HG03139 (cell line): ENCODE measurements around the gene MACF1.
"Not testable (repeated sequence)": the region's sequence is repeated elsewhere in the genome, so short reads cannot be mapped to it uniquely, and the experiment has no call there.

Source experiments
- ATAC-seq: cut with Tn5 transposase; IDR thresholded peaks from one replicate; pipeline ENCODE4 v1.9.1; 2021; ENCODE audit not compliant: unreplicated experiment

Gene MACF1

DNA sequence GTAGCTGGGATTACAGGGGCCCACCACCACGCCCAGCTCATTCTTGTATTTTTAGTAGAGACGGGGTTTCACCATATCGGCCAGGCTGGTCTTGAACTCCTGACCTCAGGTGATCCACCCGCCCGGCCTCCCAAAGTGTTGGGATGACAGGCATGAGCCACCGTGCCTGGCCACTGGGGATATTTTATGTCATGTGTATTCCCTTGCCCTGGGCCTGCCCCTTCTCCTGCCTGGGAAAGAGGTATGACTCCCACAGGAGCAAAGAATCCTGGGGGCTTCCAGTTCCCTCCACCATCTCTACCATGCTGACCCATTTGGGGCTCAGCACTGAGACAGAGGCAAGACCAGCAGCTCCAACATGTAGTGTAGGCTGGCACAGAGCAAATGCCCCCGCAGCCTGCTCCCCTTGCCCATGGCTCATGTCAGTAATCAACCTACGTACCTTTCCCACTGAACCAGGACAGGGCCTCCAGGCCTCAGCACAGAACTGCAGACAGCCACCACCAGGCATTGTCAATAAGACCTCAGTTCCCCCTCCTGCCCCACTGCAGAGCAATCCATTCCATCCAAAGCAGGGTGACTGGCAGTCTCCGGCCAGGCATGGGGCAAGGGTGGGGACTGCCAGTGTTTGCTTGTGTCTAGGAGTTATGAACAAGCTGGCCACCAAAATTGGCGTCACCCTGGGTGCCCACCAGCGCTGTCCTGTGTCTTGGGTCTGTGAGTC lies 322.1 kb downstream of the MACF1 start:
- ATAC-seq = no peak

DNA sequence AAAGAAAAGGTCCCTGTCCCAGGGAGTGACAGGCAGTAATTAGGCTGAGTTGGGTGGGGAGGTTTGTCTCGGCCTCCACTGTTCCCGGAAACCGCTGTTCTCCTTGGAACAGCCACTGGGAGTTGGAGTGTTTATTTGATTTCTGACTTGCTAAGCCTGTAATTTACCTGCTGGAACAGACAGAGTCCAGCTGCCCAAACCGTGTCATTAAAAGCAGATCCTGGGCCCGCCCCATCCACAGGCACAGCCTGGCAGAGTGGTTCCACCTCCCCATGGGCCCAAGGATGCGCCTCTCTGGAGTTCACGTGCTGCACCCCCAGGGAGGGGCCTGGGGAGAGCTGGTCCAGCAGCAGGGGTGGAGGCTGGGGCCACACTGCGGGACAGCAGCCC lies 322.7 kb downstream of the MACF1 start:
- not testable (repeated sequence) for ATAC-seq

DNA sequence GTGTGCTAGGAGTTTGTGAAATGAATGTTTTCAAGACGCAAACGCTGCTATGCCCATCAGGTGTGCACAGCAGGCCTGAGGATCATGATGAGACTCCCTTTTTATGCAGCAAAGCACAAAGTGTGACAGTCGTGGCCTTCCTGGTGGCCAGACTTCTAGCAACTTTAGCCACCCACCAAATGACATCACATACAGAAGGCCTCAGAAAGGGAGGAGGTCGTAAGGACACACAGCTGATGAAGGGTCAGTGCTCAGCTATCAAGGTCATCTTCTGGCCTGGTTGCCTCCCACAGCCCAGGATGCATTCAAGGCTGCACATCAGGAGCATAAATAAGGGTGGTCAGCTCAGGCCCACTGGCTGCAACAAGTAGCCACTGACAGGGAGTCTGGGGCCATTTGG lies 323.6 kb downstream of the MACF1 start:
- ATAC-seq = no peak

DNA sequence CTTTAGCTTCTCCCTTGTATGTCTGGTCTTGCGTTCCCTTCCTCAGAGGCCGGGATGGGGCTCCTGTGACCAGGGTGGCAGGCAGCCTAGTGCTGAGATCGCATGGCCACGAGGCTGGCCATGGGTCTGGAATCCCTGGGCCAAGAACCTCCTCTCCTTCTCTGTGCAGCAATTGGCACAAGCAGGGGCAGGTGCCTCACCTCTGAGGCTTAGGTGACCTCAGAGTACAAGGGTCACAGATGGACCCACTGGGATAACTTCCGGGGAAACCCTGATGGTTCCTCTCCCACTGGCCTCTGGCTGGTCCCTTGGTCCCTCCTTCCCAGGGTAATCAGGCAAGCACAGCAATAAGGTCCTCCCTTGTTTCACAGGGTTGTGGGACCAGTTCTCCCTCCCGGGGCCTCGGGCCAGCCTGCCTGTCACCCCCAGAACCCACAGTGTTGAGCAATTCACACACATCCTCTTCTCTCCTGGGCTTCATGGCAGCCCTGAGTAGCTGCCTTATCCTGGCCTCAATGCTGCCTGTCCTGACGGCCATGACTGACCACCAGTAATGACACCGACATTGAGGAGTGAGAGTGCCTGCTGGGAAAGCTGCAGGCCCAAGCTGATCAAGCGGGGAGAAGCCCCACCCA lies 325.5 kb downstream of the MACF1 start:
- ATAC-seq = no peak

DNA sequence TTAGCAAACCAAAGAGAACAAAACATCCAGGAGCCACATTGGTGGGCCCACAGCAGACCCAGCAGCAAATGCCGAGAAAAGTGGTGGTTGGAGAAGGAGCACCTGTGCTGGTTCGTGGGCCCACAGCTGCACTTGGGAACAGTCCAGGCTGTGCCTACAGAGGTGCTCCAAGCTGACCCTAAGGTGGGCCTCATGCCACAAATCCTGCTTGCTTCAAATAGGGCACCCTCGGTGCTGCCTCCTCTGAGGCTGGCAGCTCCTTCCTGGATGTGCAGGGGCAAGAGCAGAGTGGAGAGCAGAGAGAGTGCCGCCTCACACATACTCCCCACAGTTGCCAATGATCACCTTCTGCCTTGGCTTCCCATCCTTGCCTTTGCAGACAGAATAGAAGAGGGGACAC lies 327.0 kb downstream of the MACF1 start:
- no peak for ATAC-seq

- no peak for ATAC-seq
Observed at GRCh38 chr1:39533442-39533841, 328.9 kb downstream of the MACF1 start.
